ENCODE measurements around the gene RAD51B.
"Not testable (repeated sequence)": the region's sequence is repeated elsewhere in the genome, so short reads cannot be mapped to it uniquely, and the experiment has no call there.

Gene RAD51B

DNA sequence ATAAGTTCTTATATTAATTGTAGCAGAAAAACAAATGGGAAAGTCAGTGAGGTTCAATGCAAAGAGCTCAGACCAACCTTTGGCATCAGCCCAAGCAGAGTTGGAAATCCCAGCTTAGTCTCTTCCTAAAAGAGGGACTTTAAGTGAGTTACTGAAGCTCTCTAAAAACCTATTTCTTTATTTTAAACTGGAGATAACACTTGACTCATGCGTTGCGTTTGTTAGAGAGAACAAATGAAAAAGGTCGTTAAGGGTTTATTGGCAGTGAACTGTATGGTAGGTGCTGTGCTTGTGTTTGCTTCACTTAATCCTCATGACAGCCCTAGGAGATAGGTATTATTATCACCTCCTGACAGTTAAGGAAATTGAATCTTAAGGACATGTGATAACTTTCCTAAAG lies 396.5 kb downstream of the RAD51B start:
- H3K27ac Mint-ChIP-seq = no peak overlapping the region

DNA sequence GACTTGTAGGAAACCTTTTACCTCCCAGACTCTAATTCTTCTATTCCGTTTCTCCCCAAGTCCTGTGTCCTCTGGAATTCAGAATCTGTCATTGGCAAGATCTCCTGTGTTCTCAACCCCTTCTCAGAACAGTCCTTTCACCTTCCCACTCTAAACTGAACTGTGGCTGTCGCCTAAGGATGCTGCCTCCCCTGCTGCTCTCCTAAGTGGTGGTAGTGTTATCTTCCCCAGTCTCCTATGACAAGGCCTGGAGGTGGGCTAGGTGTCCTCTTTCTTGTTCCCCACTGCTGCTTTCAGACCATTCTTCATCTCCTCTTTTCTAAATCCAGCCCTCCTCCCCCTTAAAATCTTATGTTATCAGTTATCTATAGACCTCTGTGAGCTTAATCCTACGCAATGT lies 397.4 kb downstream of the RAD51B start:
- Mint-ChIP-seq H3K9me3 (peaks cover 9% of the 10 kb centered on the region), H3K27me3 (ENCODE audit: low read depth) (peaks cover 3% of the 10 kb centered on the region), H3K27ac (no peak overlapping the region), H3K4me3 (no peak overlapping the region), H3K4me1 (ENCODE audit: low read depth) (peaks cover 15% of the 10 kb centered on the region), H3K36me3 (ENCODE audit: low read depth) (peaks cover 4% of the 10 kb centered on the region)

More for the DNA sequence above, 396.5 kb downstream of the RAD51B start:
- Mint-ChIP-seq H3K27me3 (ENCODE audit: low read depth) (no peaks in the 10 kb centered on the region), H3K36me3 (ENCODE audit: low read depth) (peaks cover 2% of the 10 kb centered on the region), H3K9me3 (peaks cover under 1% of the 10 kb centered on the region), H3K4me3 (no peak overlapping the region), H3K4me1 (ENCODE audit: low read depth) (peaks cover 18% of the 10 kb centered on the region)

DNA sequence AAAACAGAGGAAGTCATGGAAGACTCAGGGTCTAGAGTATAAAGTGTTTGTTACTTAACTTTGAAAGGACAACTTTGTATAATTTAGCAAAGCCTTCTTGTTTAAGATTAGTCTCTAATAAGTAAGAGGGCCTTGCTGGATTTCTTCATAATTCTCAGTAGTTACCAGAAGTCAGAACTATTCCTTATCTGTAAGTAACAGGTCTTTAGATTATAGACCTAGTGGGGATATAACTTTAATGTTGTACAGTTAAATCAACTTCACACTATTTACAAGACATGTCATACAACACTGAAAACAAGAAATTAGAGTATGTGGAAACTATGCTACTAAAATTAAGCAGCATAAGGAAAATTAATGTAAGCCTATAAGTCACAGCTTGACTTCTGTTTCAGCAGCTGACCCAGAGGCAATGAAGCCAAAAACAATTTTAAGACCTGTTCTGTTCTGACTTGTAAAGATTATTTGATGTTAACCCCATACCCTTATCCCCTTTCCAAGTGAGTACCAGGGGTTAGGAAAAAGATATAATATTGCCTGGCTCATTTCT lies 398.3 kb downstream of the RAD51B start:
- peaks cover 11% of the 10 kb centered on the region for H3K4me1 Mint-ChIP-seq (ENCODE audit: low read depth)
- H3K9me3 Mint-ChIP-seq = peaks cover 12% of the 10 kb centered on the region
- peaks cover 4% of the 10 kb centered on the region for H3K36me3 Mint-ChIP-seq (ENCODE audit: low read depth)
- no peak overlapping the region for H3K4me3 Mint-ChIP-seq
- H3K27ac Mint-ChIP-seq = no peak overlapping the region
- H3K27me3 Mint-ChIP-seq (ENCODE audit: low read depth) = peaks cover 3% of the 10 kb centered on the region

DNA sequence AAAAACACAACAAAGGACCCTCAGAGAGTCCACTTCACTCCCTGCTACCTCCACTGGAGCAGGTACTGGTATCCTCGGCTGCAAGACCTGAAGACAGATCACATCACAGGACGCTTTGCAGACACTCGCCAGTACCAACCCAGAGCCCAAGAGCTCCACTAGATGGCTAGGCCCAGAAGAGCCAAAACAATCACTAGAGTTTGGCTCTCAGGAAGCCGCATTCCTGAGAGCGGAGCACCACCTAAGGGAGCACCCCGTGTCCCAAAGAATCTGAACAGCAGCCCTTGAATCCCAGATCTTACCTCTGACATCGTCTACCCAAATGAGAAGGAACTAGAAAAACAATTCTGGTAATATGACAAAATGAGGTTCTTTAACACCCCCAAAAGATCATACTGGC lies 399.8 kb downstream of the RAD51B start:
- H3K4me3 Mint-ChIP-seq = no peak overlapping the region
- H3K9me3 Mint-ChIP-seq = peaks cover 12% of the 10 kb centered on the region
- H3K4me1 Mint-ChIP-seq (ENCODE audit: low read depth) = peaks cover 3% of the 10 kb centered on the region
- H3K27me3 Mint-ChIP-seq (ENCODE audit: low read depth) = peaks cover 3% of the 10 kb centered on the region
- H3K27ac Mint-ChIP-seq = no peak overlapping the region
- H3K36me3 Mint-ChIP-seq (ENCODE audit: low read depth) = peaks cover 3% of the 10 kb centered on the region

DNA sequence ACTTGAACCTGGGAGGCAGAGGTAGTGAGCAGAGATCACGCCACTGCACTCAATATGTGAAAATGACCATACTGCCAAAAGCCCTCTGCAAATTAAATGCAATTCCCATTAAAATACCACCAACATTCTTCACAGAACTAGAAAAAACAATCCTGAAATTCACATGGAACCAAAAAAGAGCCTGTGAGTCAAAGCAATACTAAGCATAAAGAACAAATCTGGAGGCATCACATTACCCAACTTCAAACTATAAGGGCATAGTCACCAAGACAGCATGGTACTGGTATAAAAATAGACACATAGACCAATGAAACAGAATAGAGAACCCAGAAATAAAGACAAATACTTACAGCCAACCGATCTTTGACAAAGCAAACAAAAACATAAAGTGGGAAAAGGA lies 401.5 kb downstream of the RAD51B start:
- H3K27ac Mint-ChIP-seq; H3K27me3 Mint-ChIP-seq (ENCODE audit: low read depth); H3K4me1 Mint-ChIP-seq (ENCODE audit: low read depth); H3K36me3 Mint-ChIP-seq (ENCODE audit: low read depth); H3K4me3 Mint-ChIP-seq: not testable (repeated sequence)
- peaks cover 12% of the 10 kb centered on the region for H3K9me3 Mint-ChIP-seq

DNA sequence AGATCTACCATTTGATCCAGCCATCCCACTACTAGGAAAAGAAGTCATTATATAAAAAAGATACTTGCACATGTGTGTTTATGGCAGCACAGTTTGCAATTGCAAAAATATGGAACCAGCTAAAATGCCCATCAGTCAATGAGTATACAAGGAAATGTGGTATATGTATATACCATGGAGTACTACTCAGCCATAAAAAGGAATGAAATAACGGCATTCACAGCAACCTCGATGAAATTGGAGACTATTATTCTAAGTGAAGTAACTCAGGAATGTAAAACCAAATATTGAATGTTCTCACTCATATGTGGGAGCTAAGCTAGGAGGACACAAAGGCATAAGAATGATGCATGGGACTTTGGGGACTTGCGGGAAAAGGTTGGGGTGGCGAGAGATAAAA lies 402.6 kb downstream of the RAD51B start:
- Mint-ChIP-seq H3K36me3 (ENCODE audit: low read depth) (peaks cover 3% of the 10 kb centered on the region), H3K9me3 (peaks cover 12% of the 10 kb centered on the region), H3K27ac (no peak overlapping the region), H3K4me3 (no peak overlapping the region), H3K4me1 (ENCODE audit: low read depth) (peaks cover 3% of the 10 kb centered on the region), H3K27me3 (ENCODE audit: low read depth) (peaks cover 3% of the 10 kb centered on the region)

DNA sequence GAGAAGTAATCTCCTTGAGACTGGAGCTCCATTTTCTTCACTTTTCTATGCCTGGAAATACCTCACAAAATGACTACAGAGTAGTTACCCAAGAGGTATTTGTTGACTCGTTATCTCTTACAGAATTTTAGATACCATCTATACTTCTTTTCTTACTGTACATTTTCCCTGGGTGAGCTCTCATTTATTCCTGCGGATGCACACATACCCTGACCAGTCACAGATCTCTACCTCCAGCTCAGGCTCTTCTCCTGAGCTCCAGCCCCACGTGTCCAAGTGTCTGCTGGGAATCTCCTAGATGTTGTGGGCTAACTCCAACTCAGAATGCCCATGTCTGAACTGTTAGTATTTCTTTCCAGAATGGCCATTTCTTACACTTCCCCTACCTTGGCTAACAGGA lies 403.1 kb downstream of the RAD51B start:
- Mint-ChIP-seq H3K4me1 (ENCODE audit: low read depth) (peaks cover 3% of the 10 kb centered on the region), H3K27ac (no peak overlapping the region), H3K36me3 (ENCODE audit: low read depth) (peaks cover 3% of the 10 kb centered on the region)

DNA sequence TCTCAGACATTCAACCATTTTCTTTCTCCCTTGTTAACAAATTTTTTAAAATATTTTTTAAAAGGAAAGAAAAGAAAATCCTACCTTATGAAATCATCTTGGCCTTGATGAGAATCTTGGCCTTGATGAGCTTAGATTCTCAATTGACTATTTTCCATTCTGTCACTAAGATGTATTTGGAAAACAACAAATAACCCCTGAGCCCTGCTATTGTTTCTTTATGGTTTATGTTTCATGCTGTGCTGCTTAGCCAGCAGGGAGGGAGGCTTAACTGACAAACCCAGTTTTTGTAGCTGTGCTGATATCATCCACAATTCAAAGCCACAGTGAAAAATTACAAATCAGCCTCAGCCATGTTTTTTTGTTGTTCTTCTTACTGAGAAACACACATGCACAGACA lies 404.1 kb downstream of the RAD51B start:
- Mint-ChIP-seq H3K36me3 (ENCODE audit: low read depth) (peaks cover 3% of the 10 kb centered on the region), H3K27ac (no peak overlapping the region), H3K4me1 (ENCODE audit: low read depth) (peaks cover 3% of the 10 kb centered on the region), H3K9me3 (peaks cover 12% of the 10 kb centered on the region), H3K4me3 (no peak overlapping the region), H3K27me3 (ENCODE audit: low read depth) (peaks cover 3% of the 10 kb centered on the region)

More for the DNA sequence above, 403.1 kb downstream of the RAD51B start:
- Mint-ChIP-seq H3K4me3 (no peak overlapping the region), H3K27me3 (ENCODE audit: low read depth) (peaks cover 3% of the 10 kb centered on the region), H3K9me3 (peaks cover 12% of the 10 kb centered on the region)

DNA sequence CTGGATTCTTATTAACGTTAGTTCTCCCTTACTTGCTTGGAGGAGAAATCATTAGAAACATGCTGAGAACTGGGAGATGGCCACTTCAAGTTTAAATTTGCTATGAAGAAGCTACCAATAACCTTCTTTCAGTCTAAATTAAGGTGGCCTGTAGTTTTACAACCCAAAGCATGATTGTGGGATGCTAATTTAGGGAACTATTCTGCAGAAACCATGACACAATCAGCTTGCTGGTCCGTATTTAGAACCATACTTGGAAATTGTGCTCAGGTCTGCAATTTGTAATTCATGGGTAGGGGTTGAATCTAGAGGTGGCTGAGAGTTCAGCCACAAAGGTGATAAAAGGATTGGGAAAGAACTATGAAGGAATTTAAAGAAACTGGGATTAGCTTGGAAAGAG lies 405.7 kb downstream of the RAD51B start:
- Mint-ChIP-seq H3K4me3 (no peak overlapping the region), H3K27me3 (ENCODE audit: low read depth) (peaks cover 3% of the 10 kb centered on the region), H3K27ac (no peak overlapping the region), H3K36me3 (ENCODE audit: low read depth) (peaks cover 3% of the 10 kb centered on the region), H3K4me1 (ENCODE audit: low read depth) (peaks cover 3% of the 10 kb centered on the region), H3K9me3 (peaks cover 12% of the 10 kb centered on the region)

DNA sequence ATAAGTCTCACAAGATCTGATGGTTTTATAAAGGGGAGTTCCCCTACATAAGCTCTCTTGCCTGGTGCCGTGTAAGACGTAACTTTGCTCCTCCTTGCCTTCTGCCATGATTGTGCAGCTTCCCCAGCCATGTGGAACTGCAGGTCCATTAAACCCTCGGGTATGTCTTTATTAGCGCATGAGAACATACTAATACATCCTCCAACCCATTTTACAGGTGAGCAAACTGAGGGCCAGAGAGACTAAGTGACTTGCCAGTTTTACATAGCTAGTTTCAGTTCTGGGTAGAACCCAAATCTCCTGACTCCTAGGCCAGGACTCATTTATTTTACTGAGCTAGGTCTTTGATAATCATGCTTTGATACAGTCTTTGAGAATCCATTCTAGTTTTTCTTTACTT lies 406.9 kb downstream of the RAD51B start:
- Mint-ChIP-seq H3K27ac (no peak overlapping the region), H3K4me1 (ENCODE audit: low read depth) (no peaks in the 10 kb centered on the region), H3K9me3 (peaks cover 8% of the 10 kb centered on the region), H3K36me3 (ENCODE audit: low read depth) (no peaks in the 10 kb centered on the region), H3K27me3 (ENCODE audit: low read depth) (no peaks in the 10 kb centered on the region), H3K4me3 (no peak overlapping the region)

DNA sequence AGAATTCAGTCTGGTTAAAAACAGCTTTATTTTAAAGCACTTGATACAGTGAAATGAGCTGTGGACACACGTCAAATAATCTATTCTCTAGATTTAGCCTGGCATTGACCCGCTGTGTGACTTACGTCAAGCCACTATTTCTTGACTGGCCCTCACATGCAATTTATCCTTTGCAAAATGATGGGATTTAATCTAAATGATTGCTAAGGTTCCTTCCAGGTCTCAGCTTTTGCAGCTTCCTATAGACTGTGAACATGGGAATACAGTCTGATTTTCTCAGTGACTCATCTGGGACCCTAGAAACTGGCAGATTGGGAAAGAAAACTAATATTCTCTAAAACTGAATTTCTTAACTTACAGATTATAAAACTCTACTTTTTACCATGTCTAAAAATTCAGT lies 409.1 kb downstream of the RAD51B start:
- Mint-ChIP-seq H3K9me3 (no peaks in the 10 kb centered on the region), H3K4me1 (ENCODE audit: low read depth) (no peaks in the 10 kb centered on the region), H3K36me3 (ENCODE audit: low read depth) (no peaks in the 10 kb centered on the region), H3K4me3 (no peak overlapping the region), H3K27ac (no peak overlapping the region), H3K27me3 (ENCODE audit: low read depth) (no peaks in the 10 kb centered on the region)

DNA sequence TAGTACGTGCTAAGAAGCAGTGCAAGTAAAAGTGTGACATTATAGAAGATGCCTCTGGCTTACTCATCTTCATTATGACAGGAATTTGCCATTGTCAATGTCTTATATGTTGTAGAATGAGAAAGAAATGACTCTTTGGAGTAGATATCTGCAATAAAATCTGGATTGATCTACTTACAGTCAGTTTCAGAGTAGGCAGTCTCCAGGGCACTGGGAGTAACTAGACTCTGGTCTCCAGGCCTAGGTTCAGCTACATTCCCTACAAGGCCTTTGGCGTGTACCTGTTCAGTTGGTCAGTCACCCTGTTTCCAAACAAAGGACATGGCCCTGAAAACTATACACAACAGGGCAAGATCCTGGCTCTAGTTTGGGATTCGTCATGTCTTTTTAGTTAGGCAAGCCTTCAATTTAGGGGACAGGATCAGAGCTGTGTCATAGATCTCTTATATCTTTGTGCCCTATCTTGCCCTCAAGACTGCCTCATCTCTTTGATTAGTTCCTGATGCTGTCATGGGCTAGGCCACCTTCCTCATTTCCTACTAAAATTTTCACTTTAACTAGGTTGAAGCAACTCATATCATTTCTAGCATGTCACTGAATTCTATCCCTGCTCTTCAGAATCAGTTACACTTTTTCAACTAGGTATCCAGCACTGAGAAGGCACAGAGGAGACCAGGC lies 410.0 kb downstream of the RAD51B start:
- Mint-ChIP-seq H3K27ac (no peak overlapping the region), H3K27me3 (ENCODE audit: low read depth) (no peaks in the 10 kb centered on the region), H3K4me1 (ENCODE audit: low read depth) (no peaks in the 10 kb centered on the region), H3K4me3 (no peak overlapping the region), H3K9me3 (no peaks in the 10 kb centered on the region), H3K36me3 (ENCODE audit: low read depth) (no peaks in the 10 kb centered on the region)

DNA sequence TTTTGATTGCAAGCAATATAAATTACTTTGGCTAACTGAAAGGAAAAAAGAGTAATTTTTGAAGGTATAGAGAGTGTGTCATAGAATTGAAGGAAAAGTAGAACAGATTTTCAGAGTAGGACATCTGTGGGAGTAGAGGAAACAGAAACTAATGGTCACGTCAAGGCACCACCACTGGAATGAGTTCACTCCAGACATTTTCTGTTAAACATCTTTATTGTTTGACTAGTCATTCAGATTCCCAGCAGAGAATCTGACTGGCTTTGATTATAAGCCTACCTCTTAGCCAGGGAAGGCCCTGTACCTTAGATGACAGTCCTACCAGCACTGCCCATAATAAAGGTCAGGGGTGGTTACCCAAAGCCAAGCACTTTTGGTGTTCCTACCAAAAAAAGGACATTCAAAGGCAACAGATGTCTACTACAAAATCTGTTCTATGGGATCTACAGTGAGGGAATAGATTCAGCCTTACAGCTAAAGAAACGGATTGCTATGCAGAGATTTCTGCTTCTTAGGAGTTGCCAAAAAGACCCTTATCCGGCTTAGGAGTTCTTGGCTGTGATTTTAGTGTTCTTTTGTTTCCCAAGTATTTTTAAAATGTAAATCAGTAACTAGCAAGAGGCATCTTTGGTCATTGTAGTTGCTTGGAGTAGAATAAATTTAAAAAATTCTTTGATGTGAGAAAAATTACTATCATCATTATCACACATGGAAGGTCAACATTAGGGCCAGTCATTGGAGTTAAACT lies 410.8 kb downstream of the RAD51B start:
- Mint-ChIP-seq H3K4me1 (ENCODE audit: low read depth) (no peaks in the 10 kb centered on the region), H3K27me3 (ENCODE audit: low read depth) (no peaks in the 10 kb centered on the region), H3K4me3 (no peak overlapping the region), H3K27ac (no peak overlapping the region), H3K9me3 (no peaks in the 10 kb centered on the region), H3K36me3 (ENCODE audit: low read depth) (no peaks in the 10 kb centered on the region)

DNA sequence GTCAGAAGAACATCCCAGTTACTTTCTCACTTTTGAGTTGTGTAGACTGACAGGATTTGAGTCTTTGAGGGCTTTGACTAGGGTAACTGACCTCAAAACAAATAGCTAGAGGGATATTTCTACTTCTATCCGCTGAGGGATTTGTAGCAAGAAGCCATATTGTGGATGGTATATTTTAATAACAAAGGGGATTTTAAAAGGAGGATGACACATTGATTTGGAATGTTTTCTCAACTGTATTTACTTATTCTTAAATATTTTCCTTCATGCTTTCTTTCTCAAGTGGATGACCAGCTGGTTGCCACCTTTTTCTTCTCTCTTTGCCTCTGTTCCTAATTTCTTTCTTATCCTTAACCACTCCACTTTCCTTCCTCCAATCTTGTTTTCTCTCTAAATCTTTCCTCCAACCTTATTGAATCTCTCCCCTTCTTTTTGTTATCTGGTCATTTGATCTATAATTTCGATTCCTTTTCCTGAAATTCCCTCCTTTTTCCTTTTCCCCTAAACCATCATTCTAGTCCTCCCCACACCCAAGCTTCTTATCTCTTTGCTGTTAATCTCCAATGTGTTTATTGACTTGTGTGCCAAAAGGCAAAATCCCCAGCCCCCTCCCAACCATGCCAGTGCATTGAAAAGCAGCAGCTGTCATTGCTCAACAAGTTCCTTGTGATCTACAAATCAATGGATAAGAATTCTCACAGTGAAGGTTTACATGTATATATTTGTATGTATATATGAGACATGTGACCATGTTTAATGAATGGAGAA lies 411.6 kb downstream of the RAD51B start:
- H3K27me3 Mint-ChIP-seq (ENCODE audit: low read depth) = no peaks in the 10 kb centered on the region
- no peaks in the 10 kb centered on the region for H3K9me3 Mint-ChIP-seq
- H3K36me3 Mint-ChIP-seq (ENCODE audit: low read depth) = no peaks in the 10 kb centered on the region
- no peaks in the 10 kb centered on the region for H3K4me1 Mint-ChIP-seq (ENCODE audit: low read depth)
- H3K27ac Mint-ChIP-seq = no peak overlapping the region
- H3K4me3 Mint-ChIP-seq = no peak overlapping the region

Data from T-helper 1 cell treated with Interleukin-12 subunit alpha and Interleukin-12 subunit beta and Interleukin-4 antibody, amounts not matched to agents 30 μg/mL and 1 μg/mL, for 36 hours (primary cell).